NCI-H524 treated with DMSO at 0.1 percent for 48 hours (cell line): Measurements from ENCODE around the gene SRSF8.
"Not testable (repeated sequence)": the region's sequence is repeated elsewhere in the genome, so short reads cannot be mapped to it uniquely, and the experiment has no call there.

Source experiments
- DNase-seq: peaks from one replicate; lab custom pipeline; 2025; lab: John Stamatoyannopoulos, UW

Gene SRSF8, protein sequence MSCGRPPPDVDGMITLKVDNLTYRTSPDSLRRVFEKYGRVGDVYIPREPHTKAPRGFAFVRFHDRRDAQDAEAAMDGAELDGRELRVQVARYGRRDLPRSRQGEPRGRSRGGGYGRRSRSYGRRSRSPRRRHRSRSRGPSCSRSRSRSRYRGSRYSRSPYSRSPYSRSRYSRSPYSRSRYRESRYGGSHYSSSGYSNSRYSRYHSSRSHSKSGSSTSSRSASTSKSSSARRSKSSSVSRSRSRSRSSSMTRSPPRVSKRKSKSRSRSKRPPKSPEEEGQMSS

DNA sequence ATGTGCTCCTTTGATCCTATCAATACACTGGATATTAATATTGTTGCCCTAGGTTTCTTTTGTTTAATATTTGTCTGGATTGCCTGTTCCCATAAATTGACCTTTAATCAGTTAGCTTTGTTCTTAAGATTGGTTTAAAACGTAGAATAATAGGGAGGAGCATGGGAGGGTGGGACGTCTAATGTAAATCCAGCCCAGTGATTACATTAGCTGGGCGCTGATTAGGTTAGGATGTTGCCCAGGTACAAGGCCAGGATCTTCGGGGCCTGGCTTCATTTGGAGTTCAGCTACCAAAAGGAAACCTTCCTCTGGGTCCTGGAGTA, at the start of gene SRSF8:
Gene SRSF8 (plus strand): TSS at position 204 of the 323 bp plus-strand sequence. CDS start 308 bp downstream, outside the sequence.
- DNase-seq: no peak

DNA sequence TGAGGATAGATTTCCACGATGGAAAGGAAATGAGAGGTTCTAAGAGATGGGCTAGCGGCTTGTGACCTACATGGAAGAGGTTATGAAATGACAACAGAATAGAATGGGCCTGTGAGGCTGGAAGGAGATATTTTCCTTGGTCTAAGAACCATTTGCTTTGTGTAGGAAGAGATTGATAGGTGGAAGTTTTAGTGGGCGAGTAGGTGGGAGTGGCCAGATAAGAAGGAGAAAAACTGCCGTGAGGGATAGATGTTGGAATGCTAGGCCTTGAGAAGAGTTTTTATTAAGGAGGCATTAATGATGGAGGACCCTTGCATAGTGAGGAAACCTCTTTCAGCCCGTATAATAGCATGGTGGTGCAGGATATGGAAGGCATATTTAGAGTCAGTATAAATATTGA, 45.3 kb upstream of the SRSF8 start:
- DNase-seq: not testable (repeated sequence)

DNA sequence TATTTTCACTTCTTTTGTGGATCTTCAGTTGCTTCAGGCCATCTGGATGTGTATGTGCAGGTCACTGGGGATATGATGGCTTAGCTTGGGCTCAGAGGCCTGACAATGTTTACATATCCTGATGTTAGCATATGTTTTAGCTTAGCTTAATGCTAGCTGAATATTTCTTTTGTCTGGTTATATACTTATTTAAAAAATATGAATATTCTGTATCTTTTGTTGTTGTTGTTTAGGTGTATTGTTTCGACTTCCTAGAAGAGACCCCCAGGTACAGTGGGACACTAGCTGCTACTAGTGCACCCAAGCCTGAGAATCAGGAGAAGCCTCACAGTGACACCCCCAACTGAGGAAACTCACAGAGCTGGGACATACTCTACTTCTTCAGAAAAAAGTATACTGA, 41.8 kb upstream of the SRSF8 start, which contains the start of gene KDM4E:
Gene KDM4E (plus strand): TSS at position 301 of the 400 bp plus-strand sequence. CDS start 300 bp downstream, outside the sequence.
- DNase-seq: no peak

DNA sequence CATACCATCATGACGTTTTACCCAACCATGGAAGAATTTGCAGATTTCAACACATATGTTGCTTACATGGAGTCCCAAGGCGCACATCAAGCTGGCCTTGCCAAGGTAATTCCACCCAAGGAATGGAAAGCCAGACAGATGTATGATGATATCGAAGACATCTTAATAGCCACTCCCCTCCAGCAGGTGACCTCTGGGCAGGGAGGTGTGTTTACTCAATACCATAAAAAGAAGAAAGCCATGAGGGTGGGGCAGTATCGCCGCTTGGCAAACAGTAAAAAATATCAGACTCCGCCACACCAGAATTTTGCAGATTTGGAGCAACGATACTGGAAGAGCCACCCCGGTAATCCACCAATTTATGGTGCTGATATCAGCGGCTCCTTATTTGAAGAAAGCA, 41.1 kb upstream of the SRSF8 start:
- not testable (repeated sequence) for DNase-seq

DNA sequence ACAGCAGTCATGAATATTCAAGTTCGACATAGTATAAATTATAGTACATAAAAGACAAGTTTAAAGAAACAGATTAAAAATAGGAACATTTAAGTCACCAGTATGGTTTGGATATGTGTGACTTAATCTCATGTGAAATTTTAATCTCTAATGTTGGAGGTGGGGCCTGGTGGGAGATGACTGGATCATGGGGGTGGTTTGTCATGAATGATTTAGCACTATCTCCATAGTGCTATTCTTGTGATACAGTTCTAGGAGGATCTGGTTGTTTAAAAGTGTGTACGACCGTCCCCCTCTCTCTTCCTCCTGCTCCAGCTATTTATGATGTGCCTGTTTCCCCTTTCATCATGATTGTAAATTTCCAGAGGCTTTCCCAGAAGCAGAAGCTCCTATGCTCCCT, 38.4 kb upstream of the SRSF8 start:
- DNase-seq: no peak

DNA sequence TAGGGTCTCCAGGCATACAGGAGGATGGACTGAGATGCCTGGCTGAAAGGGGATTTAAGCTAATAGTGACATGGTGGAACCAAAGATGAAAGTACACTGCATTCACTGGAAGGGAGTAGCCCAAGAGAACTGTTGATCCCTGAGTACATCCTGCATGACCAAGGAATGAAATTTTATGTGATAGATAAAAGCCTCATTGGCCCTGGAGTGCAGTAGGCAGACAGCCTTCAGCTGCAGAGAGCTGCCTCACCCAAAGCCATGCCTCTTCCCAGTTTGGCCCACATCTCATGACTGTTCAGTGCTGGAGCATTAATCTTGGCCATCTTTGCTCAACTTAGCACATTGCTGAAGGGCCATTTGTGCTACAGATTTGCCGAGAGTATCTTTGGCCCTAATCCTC, 33.7 kb upstream of the SRSF8 start:
- DNase-seq: no peak

DNA sequence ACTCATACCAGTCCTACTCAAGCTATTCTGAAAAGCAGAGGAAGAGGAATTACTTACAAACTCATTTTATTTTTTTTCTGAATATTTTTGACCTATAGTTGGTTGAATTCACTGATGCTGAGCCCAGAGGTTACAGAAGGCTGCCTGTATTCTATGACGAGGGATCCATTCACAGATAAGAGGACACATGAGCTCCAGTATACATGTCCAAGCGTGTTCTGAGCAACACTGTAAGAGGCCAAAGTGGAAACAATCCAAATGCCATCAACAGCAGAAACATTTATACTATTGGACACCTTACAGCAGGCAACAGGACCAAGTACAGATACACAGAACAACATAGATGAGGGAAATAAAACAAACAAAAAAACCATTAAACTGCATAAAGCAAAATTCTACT, 31.4 kb upstream of the SRSF8 start:
- DNase-seq: no peak

DNA sequence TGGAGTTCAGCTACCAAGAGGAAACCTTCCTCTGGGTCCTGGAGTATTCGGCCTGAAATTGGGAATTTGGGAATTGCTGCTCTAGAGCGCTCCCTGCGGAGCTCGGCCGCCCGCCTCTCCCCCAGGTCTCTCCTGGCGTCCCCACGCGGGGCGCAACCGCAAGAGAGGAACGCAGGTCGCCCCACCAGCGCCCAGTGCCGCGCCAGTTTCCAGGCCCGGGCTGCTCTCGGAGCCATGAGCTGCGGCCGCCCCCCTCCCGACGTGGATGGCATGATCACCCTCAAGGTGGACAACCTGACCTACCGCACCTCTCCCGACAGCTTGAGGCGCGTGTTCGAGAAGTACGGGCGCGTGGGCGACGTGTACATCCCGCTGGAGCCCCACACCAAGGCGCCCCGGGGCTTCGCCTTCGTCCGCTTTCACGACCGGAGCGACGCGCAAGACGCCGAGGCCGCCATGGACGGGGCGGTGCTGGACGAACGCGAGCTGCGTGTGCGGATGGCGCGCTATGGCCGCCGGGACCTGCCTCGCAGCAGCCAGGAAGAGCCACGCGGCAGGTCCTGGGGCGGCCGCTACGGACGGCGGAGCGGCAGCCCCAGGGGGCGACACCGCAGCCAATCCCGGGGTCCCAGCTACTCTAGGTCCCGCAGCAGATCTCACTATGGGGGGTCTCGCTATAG, 29.2 kb upstream of the SRSF8 start:
- DNase-seq: not testable (repeated sequence)

DNA sequence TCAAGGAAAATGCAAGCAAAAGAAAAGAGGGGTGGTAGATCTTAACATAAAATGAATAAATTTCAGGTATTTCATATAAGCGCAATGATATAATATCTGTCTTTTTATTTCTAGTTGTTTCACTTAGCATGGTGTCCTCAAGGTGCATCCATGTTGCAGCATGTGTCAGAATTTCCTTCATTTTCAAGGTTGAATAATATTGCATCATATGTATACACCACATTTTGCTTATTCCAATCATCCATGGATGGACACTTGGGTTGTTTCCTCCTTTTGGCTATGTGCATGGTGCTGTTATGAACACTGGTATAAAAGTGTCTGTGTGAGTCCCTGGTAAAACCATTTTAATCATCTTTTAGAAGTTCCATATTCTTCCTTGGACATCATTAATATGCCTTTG, 24.5 kb upstream of the SRSF8 start:
- DNase-seq: no peak

DNA sequence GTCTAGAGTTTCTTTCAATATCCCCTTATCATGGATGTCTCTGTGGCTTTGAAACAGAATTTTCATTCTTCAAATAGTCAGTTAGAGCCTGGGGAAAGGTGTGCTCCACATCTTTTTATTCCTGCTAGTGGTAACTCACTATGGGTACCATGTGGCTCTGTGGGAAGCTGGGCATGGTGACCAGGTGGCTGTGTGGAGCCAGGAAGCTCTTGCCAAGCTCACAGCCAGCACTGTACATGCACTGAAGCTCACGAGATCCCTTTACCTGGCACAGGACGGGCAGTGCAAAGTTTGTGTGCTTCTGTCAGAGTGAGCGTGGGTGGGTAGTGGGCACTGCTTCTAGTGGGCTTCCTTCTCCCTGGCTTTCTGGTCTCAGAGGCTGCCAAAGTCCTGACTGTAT, 23.8 kb upstream of the SRSF8 start:
- no peak for DNase-seq

DNA sequence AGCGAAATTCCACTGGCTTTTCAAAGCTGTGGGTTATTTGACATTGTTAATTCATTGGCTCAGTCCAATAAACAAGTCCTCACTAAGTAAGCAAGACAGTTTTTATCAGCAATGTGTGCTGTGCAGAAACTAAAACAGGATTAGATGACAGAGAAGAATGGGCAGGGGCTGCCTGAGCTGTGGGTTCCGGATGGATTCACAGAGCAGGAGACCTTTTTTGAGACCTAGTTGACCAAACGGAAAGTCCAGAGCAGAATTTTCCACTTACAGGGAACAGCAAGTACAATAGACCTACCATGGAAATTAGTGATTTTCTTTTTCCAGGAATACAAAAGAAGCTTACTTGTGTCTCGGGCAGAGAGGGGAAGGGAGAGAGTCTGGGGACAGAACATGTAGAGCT, 22.7 kb upstream of the SRSF8 start:
- no peak for DNase-seq

DNA sequence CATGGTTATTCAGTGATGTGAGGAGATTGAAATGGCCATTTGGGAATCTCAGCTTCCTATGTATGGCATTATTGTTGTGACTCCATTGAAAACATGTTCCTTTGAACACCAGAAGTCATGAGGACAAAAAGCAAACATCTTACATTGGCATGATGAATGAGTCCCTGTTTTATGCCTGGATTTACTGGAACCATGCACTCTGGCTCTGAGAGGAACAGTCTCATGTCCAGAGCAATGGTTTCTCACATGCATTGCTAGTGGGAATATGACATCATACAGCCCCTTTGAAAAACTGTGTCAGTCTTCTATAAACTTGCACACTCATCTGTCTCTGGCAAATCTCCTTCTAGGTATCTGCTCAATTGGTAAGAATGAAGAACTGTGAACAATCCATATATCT, 20.9 kb upstream of the SRSF8 start:
- DNase-seq: no peak

DNA sequence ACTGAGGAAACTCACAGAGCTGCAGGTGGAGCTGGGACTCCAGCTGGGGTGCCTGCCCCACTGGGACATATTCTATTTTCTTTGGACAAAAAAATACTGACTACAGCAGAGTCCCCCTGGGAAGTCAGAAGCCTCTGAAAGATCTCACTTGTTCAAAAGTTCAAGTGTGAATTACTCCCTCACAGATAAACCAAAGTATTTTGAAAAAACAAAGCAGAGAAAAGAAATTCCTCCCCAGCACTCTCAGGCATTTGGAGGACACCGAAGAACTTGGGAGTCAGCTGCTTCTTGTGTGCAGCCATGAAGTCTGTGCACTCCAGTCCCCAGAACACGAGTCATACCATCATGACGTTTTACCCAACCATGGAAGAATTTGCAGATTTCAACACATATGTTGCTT, 17.6 kb upstream of the SRSF8 start, which contains the start of gene KDM4F:
Gene KDM4F (plus strand): TSS at position 301 of the 400 bp plus-strand sequence.
- DNase-seq: not testable (repeated sequence)

DNA sequence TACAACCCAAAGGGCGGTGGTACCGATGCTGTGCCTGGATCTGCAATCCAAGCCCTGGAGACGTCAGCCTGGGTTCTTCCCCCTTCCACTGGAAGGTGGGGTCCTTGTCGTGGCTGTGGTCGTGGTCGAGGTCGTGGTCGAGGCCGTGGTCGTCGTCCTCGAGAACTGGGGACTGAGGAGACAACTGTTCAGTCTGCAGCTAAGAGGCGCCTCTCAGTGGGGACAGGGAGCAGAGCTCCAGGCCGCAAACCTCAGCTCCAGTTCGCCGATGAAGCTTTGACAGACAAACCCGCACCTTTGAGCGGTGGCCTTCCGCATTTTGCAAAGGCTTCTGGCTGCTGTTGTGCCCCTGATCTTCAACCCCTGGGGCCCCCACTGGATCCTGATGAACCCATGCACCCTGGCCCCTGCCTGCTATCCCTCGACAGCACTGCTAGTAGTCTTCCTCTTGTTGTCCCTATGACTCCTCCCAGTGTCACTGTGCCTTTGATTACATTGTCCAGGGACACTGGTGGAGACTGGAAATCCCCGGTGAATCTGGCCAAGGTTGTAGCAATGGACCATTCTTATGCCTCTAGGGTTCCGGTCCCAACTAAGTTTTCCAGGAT, 16.0 kb upstream of the SRSF8 start:
- DNase-seq: no peak

DNA sequence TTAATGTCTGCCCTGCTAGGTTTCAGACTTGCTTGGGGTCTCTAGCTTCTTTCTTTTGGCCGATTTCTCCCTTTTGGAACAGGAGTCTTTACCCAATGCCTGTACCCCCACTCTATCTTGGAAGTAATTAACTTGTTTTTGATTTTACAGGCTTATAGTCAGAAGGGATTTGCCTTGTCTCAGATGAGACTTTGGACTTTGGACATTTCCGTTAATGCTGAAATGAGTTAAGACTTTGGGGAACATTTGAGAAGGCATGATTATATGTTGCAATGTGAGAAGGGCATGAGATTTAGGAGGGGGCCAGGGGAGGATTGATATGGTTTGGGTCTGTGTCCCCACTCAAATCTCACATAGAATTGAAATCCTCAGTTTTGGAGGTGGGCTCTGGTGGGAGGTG, 12.4 kb upstream of the SRSF8 start:
- DNase-seq: no peak

DNA sequence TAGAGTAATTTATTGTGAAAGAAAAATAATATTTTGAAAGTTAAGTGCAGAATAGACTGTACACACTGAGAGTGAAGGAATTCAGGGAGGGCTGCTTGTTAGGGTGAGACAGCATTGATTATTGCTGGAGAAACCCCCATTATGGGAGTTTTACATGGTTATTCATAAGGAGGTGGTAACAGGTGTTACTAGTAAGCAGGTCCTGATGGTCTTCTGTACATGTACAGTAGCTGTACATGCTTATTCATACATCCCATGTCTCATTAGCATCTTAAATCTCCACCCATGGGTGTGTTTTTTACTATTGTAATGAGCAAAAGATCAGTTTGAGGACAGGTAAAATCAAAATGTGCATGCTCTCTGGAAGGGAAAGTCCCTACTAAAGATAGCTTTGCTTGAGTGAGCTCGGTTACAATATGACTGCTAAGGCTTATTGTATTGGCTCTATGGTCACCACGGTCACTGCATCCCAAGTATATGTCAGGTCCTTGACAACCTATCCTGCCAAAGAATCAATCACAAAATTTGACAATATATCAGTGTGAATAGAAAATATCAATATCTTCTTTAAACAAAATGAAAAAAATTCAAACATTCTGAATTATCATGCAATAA, 11.3 kb upstream of the SRSF8 start:
- no peak for DNase-seq

DNA sequence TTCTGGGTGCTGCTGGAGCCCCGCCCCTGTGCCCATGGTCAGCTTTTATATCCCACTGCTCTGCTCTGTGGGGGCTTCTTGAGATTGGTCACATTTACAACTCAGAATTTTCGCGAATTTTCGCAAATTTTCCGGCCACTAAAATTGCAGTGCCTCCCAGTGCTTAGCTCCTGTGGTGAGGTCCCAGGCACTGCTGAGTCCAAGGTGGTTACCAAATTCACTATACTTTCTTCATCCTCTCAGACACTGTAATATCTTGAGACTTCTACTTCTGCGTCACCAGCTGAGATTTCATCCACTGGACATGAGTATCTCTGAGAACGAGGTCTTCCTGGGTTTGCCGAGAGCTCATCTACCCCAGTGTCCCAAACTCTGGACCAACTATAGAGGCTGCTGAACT, 8.8 kb upstream of the SRSF8 start:
- DNase-seq: no peak

DNA sequence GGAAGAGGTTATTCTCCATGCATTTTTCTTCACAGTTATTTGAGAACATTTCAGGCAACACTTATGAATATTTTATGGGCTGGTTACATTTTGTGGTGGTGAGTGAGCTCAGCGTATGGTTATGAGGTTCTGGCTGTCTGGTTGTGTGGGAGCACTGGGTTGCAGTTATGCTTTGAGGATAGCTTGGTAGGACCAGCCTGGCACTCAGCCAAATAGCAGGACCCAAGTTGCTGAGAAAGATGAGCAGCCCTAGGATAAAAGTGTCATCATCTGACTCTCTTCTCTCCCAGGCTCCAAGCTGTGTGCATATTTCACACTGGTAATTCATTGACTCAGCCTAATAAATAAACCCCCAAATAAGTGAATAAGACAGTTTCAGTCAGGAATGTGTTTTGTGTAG, 8.1 kb upstream of the SRSF8 start:
- no peak for DNase-seq

DNA sequence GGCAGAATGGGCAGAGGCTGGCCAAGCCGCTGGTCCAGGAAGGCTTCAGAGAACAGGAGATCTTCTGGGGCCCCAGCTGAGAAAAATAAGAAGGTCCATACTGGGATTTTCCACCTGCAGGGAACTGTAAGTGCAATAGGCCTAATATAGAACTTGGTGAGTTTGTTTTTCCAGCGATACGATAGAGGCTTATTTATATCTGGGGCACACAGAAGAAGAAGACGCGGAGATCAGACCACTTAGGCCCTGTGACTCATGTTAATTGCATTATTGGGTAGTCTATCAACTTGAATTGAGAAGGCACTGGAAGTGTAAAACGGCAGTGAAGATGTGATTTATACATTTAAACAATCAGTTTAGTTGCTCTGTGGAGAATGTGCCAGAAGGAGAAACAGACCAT, 7.7 kb upstream of the SRSF8 start:
- DNase-seq: no peak

DNA sequence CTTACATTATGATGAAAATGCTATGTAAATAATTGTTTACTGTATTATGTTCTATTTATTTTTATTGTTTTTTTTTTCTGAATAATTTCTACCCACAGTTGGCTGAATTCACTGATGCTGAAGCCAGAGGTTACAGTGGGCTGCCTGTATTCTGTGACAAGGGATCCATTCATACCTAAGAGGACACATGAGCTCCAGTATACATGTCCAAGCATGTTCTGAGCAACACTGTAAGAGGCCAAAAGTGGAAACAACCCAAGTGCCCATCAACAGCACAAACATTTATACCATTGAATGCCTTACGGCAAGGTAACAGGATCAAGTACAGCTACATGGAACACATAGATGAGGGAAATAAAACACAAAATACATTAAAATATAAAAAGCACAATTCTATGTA, 1.4 kb upstream of the SRSF8 start:
- DNase-seq: no peak

DNA sequence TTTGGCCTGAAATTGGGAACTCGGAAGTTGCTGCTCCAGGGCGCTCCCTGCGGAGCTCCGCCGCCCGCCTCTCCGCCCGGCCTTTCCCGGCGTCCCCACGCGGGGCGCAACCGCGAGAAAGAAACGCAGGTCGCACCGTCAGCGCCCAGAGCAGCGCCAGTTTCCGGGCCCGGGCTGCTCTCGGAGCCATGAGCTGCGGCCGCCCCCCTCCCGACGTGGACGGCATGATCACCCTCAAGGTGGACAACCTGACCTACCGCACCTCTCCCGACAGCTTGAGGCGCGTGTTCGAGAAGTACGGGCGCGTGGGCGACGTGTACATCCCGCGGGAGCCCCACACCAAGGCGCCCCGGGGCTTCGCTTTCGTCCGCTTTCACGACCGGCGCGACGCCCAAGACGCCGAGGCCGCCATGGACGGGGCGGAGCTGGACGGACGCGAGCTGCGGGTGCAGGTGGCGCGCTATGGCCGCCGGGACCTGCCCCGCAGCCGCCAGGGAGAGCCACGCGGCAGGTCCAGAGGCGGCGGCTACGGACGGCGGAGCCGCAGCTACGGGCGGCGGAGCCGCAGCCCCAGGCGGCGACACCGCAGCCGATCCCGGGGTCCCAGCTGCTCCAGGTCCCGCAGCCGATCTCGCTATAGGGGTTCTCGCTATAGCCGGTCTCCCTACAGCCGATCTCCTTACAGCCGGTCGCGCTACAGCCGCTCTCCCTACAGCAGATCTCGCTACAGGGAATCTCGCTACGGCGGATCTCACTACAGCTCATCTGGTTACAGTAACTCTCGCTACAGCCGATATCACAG, 521 bp downstream of the SRSF8 start:
- no peak for DNase-seq

DNA sequence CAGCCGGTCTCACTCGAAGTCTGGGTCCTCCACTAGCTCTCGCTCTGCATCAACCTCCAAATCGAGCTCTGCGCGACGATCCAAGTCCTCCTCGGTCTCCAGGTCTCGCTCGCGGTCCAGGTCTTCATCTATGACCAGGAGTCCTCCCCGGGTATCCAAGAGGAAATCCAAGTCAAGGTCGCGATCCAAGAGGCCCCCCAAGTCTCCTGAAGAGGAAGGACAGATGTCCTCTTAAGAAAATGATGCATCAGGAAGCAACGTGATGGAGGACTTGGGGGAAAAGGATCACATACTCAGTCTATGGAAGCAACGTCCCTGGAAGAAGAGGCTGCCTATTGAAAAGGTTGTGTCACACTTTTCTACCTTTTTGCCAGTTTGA, 1.1 kb downstream of the SRSF8 start:
- DNase-seq: no peak
